ENCODE measurements around the gene ERMN.
A peak's percentile ranks its signal among the peaks of the same experiment; 100 is the strongest.

DNA sequence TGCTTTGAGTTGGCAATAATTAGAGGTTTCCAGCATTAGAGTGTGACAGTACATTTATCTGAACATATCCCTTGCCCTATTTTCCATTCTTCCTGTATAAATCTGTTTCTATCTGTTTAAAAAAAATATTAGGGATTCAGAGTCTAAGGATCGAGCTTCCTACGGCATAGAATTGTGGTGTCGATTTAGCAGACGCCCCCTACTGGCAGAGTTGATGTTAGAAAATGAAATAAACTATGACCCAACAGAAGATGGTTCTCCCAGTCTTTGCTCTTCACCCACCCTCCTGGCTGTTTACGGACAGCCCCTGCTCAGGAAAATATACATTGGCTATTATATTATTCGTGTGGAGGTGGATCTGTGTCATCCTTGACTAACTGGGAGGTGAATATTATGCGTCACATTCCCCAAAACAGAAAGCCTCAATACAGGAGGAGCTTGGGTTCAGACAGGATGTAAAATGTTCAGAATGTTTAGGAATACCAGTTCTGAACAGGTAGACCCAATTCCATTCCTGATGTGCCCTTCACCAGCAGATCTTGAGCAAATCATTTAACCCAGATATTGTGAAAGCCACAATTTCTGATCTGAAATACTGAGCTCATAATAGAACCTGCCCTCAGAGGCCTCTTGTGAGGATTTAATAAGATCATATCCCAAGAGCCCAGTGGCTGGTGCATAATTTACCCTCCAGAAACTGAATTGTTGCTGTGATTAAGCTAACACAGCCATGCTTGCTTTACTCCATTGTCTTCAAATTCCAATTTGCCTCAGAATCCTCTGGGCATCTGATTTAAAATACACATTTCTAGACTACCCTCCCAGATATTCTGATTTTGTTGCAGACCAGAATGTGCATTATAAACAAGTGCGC is 10.8 kb upstream of the ERMN start:
- TF ChIP-seq POLR2AphosphoS5 (IDR thresholded peaks at IDR 0.05; ENCODE audit: low read depth) (no peak), GABPA (IDR thresholded peaks at IDR 0.05; ENCODE audit: low read depth) (no peak), SPI1 (IDR thresholded peaks at IDR 0.05; ENCODE audit: borderline replicate concordance, low read depth) (no peak)
- TF ChIP-seq, protein P1, sequence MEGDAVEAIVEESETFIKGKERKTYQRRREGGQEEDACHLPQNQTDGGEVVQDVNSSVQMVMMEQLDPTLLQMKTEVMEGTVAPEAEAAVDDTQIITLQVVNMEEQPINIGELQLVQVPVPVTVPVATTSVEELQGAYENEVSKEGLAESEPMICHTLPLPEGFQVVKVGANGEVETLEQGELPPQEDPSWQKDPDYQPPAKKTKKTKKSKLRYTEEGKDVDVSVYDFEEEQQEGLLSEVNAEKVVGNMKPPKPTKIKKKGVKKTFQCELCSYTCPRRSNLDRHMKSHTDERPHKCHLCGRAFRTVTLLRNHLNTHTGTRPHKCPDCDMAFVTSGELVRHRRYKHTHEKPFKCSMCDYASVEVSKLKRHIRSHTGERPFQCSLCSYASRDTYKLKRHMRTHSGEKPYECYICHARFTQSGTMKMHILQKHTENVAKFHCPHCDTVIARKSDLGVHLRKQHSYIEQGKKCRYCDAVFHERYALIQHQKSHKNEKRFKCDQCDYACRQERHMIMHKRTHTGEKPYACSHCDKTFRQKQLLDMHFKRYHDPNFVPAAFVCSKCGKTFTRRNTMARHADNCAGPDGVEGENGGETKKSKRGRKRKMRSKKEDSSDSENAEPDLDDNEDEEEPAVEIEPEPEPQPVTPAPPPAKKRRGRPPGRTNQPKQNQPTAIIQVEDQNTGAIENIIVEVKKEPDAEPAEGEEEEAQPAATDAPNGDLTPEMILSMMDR (IDR thresholded peaks at IDR 0.05; ENCODE audit: insufficient read depth, low read length) = peak; percentile 45
- TF ChIP-seq, protein P2, sequence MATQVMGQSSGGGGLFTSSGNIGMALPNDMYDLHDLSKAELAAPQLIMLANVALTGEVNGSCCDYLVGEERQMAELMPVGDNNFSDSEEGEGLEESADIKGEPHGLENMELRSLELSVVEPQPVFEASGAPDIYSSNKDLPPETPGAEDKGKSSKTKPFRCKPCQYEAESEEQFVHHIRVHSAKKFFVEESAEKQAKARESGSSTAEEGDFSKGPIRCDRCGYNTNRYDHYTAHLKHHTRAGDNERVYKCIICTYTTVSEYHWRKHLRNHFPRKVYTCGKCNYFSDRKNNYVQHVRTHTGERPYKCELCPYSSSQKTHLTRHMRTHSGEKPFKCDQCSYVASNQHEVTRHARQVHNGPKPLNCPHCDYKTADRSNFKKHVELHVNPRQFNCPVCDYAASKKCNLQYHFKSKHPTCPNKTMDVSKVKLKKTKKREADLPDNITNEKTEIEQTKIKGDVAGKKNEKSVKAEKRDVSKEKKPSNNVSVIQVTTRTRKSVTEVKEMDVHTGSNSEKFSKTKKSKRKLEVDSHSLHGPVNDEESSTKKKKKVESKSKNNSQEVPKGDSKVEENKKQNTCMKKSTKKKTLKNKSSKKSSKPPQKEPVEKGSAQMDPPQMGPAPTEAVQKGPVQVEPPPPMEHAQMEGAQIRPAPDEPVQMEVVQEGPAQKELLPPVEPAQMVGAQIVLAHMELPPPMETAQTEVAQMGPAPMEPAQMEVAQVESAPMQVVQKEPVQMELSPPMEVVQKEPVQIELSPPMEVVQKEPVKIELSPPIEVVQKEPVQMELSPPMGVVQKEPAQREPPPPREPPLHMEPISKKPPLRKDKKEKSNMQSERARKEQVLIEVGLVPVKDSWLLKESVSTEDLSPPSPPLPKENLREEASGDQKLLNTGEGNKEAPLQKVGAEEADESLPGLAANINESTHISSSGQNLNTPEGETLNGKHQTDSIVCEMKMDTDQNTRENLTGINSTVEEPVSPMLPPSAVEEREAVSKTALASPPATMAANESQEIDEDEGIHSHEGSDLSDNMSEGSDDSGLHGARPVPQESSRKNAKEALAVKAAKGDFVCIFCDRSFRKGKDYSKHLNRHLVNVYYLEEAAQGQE (IDR thresholded peaks at IDR 0.05; ENCODE audit: insufficient replicate concordance, low read depth) = no peak
